Stimulated activated CD8-positive, alpha-beta memory T cell treated with anti-CD3 and anti-CD28 coated beads, Interleukin-12 subunit alpha, Interleukin-12 subunit beta, amount 100 ng/mL, for 24 hours (primary cell): ENCODE measurements around the gene KCNH6.
A peak's percentile ranks its signal among the peaks of the same experiment; 100 is the strongest.

ENCODE experiments used
- DNase-seq: peaks from one replicate; pipeline ENCODE4 v3.0.0-alpha.2; 2020; ENCODE audit errors: extremely low read depth

KCNH6 gene

DNA sequence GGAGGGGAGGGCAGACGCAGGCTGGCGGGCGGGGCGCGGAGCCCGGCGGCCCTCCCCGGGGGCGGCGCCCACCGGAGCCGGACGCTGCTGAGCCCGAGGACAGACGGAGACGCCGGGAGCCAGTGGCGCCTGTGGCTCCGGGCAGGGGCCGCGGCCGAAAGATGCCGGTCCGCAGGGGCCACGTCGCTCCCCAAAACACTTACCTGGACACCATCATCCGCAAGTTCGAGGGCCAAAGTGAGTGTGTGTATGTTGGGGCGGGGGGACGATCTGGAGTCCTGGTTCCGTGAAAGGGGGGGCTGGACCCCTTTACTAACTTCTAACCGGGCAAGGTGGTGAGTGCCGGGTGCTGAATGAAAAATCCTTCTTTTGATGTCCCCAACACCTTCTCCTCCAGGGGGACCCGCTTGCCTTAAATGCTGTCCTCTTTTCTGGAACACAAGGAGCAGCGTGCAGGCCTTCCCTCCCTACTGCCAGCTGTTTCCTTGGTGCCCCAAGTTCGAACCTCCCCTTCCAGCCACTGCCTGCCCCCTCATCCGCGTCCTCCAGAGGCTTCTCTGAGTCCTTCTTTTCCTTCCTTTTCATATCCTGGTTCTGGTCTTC lies at the start of gene KCNH6:
TSS of gene KCNH6 (plus strand) at position 106 of the 603 bp plus-strand sequence. CDS start at position 162, 56 bp downstream.
- no peak for DNase-seq

- no peak for DNase-seq
Observed at GRCh38 chr17:63474174-63474573, 49.0 kb upstream of the KCNH6 start.

DNA sequence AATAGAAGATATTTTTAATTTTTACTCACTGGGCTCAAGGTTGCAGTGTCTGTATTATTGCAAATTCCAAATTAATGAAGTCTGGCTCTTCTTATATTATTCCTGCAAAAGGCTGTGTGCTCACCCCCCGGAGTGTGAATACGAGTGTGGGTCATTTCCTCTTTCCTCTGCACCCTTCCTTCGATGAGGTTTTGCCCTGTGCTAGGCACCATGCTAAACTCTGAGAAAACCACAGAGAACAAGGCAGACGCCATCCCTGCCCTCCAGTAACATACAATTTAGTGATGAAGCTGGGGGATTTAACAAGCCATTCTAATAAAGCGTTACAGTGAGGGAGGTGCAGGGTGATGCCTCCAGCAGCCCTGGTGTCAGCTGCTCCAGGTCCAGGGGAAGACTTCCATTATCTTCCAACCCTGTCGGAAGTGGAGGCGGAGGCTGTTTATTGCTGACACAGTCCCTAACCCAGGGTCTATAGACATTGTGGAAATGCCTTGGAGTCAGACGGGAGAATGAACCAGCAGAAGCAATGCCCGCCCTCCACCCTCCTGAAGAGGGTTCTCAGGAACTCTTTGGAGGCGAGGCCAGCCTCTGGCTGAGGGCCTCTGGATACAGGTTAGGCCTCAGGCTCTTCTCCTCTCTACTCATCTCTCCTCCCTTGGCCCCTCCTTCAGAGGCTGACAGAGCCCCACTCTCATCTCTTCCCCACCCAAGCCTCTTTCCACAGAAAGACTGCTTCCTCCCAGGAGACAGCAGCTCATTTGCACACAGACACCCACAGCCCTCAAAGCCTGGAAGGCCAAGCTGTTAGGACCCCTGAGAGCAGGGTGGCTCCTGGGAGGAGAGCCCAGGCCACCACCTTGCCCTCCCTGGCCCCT lies 48.3 kb upstream of the KCNH6 start:
- no peak for DNase-seq

DNA sequence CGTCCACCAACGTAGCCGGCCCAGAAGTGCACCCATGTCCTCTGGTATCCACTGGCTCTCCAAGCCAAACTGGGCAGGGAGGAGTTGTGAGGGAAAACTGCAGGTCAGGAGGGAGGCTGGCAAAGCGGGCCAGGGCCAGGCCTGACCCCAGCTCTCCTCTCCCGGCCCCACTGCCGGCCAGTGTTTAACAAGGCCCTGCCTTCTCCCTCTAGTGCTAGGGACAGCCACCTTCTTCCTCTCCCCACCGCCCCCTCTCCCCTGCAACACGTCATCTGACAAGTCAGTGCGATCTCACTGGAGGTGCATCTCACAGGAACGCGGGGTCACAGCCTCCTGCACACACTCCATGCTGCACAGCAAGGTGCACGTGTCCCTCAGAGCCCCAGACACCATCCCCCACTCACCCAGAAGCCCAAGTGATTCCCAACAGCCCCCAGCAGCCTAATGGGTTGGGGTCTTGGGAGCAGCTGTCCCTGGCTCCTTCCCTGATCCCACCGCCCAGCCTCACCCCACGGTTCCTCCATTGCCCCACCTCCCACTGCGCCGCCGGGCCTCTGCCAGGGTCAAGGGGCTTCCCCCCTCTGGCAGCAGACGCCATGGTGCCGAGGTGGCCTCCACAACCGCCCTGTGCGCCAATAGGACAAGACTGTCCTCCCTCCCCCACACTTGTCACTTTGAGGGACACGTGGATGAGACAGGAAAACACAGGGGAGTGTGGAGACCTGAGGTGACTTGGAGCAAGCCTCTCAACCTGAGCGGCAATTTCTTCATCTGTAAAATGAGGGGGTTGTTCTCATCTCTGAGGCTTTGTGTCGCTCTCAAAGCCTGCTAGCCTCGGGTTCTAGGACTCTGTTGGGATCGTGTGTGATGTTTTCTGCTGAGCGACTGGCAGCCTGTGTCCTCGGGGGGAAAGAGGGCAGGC lies 47.4 kb upstream of the KCNH6 start:
- no peak for DNase-seq

DNA sequence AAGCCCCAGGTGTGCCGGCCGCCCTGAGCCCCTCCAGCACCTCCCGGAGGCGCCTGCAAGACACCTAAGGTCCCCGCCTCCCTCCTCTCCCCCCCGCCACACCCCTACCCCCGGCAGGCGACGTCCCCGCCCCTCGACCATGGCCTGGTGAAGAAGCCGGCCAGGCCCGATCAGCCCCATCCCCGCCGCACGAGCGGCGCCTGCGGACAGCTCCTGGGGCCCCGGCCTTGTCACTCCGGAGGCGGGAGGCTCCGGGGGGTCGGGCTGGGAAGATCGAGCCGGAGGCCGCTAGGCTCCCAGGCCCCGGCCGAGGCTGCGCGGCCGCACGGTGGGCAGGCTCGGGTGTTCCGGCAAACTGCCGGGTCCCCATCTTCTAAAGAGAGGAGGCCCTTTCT lies 46.7 kb upstream of the KCNH6 start:
- DNase-seq = no peak

DNA sequence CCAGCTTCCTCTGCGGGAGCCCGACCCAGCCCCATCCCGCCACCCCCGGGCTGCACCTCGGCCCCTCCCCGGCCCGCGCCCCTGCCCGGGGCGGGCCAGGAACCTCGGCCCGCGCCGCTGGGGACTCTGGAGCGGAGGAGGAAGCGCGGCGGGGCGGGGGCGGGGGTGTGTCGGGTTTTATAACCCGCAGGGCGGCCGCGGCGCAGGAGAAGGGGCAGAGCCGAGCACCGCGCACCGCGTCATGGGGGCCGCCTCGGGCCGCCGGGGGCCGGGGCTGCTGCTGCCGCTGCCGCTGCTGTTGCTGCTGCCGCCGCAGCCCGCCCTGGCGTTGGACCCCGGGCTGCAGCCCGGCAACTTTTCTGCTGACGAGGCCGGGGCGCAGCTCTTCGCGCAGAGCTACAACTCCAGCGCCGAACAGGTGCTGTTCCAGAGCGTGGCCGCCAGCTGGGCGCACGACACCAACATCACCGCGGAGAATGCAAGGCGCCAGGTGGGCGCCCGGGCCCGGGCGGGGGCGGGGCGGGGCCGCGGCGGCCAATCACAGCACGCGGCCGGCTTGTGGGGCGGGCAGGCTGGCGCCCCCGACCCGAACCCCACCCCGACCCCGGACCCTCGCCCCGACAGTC lies 46.2 kb upstream of the KCNH6 start, which contains the start of gene ACE:
TSS of gene ACE (plus strand) at position 208 of the 626 bp plus-strand sequence. CDS start at position 242, 34 bp downstream.
- DNase-seq = no peak

- DNase-seq = no peak
Observed at GRCh38 chr17:63477480-63478440, 45.4 kb upstream of the KCNH6 start.

- DNase-seq = peak; percentile 32
Observed at GRCh38 chr17:63478814-63479494, 44.2 kb upstream of the KCNH6 start.

GRCh38 chr17:63479495-63480184 lies 43.5 kb upstream of the KCNH6 start:
- DNase-seq = no peak

DNA sequence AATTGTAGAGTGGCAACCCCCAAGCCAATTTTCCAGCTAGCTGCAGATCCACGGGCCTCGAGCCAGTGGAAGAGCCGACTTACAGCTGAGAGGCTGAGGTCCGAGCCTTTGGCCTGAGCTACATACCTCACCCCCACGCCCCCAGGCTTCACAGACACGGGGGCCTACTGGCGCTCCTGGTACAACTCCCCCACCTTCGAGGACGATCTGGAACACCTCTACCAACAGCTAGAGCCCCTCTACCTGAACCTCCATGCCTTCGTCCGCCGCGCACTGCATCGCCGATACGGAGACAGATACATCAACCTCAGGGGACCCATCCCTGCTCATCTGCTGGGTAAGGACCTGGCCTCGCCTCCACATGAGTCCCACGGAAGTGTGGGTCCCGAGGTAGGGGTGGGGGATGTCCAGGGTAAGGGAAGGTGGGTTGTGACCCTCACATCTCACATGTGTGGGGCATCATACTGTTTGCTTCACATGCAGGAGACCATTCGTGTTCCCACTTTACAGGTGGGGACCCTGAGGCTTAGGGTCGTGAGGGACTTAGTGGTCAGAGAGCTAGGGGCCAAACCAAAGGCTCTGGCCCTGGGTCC lies 42.9 kb upstream of the KCNH6 start:
- no peak for DNase-seq

DNA sequence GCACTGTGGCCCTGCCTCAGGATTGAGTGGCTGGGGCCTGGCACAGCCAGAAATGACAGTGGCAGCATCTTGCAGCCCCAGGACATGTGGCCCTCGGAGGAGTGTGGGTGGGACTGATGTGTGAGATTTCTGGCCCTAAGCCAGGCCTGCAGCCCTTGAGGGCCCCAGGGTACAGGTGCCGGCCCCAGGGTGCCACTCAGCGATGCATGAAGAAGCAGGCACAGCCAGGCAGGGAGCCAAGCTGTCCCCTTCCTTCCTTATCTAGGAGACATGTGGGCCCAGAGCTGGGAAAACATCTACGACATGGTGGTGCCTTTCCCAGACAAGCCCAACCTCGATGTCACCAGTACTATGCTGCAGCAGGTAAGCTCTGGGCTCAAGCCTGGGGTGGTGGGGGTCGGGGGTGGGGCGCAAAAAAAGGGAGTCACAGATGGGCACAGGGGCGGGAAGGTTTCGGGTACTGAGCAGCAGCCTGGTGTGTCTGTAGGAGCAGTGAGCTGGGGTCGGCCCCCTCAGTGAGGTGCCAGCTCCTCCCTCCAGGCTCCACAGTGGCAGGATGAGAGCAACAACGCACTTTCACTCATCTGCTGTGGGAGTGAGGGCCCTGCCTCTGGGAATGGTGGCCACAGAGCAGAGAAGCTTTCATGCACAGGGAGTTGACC lies 42.2 kb upstream of the KCNH6 start:
- DNase-seq = no peak

DNA sequence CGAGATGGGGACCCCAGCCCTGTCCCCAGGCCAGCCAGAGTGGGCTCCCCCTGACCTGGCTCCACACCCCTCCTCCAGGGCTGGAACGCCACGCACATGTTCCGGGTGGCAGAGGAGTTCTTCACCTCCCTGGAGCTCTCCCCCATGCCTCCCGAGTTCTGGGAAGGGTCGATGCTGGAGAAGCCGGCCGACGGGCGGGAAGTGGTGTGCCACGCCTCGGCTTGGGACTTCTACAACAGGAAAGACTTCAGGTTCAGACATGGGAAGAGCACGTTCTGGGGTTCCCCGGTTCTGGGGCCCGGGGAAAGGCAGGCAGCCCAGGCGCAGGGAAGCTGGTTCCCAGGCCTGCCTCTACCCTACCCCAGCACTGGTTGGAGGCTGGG lies 41.7 kb upstream of the KCNH6 start:
- no peak for DNase-seq

DNA sequence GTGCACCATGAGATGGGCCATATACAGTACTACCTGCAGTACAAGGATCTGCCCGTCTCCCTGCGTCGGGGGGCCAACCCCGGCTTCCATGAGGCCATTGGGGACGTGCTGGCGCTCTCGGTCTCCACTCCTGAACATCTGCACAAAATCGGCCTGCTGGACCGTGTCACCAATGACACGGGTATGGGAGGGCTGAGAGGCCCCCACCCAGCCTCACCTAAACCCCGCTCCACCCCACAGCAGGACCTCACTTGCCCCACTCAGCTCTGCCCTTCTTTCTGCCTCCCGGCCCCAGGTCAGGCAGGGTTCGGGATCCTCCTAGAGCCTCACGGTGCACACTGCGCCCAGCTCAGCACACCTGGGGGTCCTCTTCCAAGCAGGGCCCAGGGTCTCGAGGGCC lies 40.6 kb upstream of the KCNH6 start:
- DNase-seq = no peak

DNA sequence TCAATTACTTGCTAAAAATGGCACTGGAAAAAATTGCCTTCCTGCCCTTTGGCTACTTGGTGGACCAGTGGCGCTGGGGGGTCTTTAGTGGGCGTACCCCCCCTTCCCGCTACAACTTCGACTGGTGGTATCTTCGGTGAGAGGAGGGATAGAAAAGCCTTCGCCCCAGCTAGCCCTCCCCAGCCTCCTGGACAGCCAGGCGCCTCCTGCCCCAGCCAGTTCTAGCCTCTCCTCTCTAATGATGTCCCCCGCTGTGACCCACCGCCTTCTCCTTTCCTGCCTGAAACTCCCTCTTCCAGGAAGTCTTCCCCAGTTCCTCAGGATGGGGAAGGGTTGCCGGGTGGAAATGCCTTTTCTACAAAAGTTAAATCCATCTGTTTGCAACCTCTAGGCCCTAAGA lies 40.1 kb upstream of the KCNH6 start:
- DNase-seq = no peak

DNA sequence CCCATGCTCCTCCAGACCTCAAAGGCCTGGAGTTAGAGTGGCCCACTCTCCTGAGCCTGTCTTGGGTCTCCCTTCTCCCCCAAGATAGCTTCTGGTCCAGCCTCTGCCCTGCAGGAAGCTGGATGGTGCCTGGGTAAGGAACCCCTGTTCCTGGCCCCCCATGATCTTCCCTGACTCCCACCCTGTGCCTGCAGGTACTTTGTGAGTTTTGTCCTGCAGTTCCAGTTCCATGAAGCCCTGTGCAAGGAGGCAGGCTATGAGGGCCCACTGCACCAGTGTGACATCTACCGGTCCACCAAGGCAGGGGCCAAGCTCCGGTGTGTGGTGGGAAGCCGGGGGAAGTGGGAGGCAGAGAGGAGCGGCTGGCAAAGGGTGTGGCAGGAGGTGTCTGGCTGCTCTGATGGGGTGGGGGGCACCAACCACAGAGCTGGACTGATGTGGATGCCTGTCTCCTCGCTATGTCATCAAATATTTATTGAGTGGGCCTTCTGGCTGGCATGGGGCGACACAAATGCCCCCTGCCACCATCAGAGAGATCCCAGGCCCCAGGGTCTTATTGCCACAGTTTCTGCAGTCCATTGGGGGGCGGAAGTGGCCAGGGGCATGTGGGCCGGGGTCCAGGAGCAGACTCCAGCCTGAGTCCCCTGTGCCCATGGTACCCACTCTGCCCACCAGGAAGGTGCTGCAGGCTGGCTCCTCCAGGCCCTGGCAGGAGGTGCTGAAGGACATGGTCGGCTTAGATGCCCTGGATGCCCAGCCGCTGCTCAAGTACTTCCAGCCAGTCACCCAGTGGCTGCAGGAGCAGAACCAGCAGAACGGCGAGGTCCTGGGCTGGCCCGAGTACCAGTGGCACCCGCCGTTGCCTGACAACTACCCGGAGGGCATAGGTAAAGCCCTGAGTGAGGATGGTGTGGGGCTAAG lies 39.2 kb upstream of the KCNH6 start:
- DNase-seq = no peak

DNA sequence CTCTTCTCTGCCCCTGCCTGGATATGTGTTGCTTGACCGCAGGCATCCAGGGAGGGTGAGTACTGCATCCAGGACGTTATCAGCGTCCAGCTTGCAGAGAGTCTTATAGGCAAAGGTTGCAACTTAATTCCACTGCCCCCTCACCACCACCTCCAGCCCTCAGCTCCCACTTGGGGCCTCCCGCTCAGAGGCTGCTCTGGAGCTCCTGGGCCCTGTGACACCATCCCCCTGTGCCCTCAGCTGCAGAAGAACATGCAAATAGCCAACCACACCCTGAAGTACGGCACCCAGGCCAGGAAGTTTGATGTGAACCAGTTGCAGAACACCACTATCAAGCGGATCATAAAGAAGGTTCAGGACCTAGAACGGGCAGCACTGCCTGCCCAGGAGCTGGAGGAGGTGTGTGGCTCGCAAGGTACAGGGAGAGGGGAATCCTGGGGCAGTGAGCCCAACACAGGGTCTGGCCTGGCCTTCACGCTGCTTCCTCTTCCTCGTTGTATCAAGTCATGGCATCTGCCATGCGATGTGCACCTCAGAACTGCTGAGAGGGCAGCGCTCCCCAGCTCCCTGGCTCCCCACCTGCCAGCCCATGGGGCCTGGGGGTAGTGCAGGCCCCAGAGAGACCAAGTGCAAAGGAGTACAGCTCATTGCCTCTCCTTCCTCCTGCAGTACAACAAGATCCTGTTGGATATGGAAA lies 36.7 kb upstream of the KCNH6 start:
- no peak for DNase-seq

DNA sequence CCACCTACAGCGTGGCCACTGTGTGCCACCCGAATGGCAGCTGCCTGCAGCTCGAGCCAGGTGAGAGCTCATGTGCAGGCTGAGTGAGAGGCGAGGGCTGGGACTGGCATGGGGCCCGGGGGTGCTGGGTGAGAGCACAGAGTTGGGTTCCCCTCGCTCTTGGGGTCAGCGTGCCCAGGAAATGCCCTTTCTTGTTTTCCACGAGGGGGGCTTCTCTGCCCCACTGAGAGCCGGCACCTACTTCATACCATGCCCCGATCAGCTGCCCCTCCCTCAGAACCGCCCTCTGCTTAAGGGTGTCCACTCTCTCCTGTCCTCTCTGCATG lies 36.2 kb upstream of the KCNH6 start:
- DNase-seq = no peak
